ENCODE data around the gene GUK1. TPM values are rescaled to one million over a fixed set of nuclear protein-coding genes. Genes with fewer than 3 reads are reported as not detected.

The GUK1 gene
- total and polyA plus RNA-seq, 2 of the 8 experiments (the other 6 are each of a cell fraction or from before 2014, with no cell fraction given): 68.5 to 183 TPM

GRCh38 chr1:228094432-228095016 lies 45.6 kb upstream of the GUK1 start:
- H4K91ac ChIP-seq (replicated peaks; ENCODE audit: insufficient read length, low read length): no peak overlapping the region
- H3K14ac ChIP-seq (ENCODE audit: insufficient read length): no peak overlapping the region
- no peak overlapping the region for H3K23ac ChIP-seq (ENCODE audit: insufficient read length)
- no peak overlapping the region for H2BK5ac ChIP-seq (ENCODE audit: low read depth, low read length)
- H2BK120ac ChIP-seq (replicated peaks; ENCODE audit: low read depth, low read length): no peak overlapping the region
- no peak for FAIRE-seq
- peaks cover 11 to 25% (median 16%) of the 10 kb centered on the region in 4 experiments; a peak in 7 of 8 replicates for H3K36me3 ChIP-seq (ENCODE audit: control insufficient read depth in 2 of 4, insufficient read depth in 4 of 4, low read length in 3 of 4)
- H4K20me1 ChIP-seq (replicated peaks in 1 of 2; ENCODE audit: control insufficient read depth in 1 of 2, insufficient read depth in 2 of 2, low read length in 2 of 2): peaks cover 39 to 72% of the 10 kb centered on the region in 2 experiments
- H3K23me2 ChIP-seq (ENCODE audit: low read depth, low read length): no peaks in the 10 kb centered on the region
- no peak for DNase-seq (ENCODE audit: low read depth in 1 of 2, low spot score in 2 of 2)
- H3K4me1 ChIP-seq (replicated peaks in 1 of 4; ENCODE audit: control insufficient read depth in 3 of 4, insufficient read depth in 4 of 4, low read length in 3 of 4): no peaks in the 10 kb centered on the region; a peak in 2 of 7 replicates
- no peak overlapping the region for H2BK15ac ChIP-seq (ENCODE audit: low read length)
- H3K79me1 ChIP-seq (ENCODE audit: low read depth, low read length): peaks cover 53% of the 10 kb centered on the region
- no peak overlapping the region for H3K27ac ChIP-seq (ENCODE audit: low read depth, low read length)
- no peak overlapping the region for H3K9ac ChIP-seq (replicated peaks in 1 of 4; ENCODE audit: extremely low read depth in 1 of 4, low read depth in 3 of 4, low read length in 3 of 4)
- H3K4me2 ChIP-seq (ENCODE audit: insufficient read depth in 1 of 2, low read depth in 2 of 2, low read length in 2 of 2): no peak overlapping the region
- no peak overlapping the region for H4K5ac ChIP-seq (ENCODE audit: insufficient read length, low read depth, low read length)
- H3K4me3 ChIP-seq (ENCODE audit: extremely low read depth in 1 of 4, insufficient read depth in 2 of 4, low read depth in 3 of 4, low read length in 4 of 4): no peak overlapping the region
- no peak overlapping the region for H3K4ac ChIP-seq (replicated peaks; ENCODE audit: insufficient read length, low read depth, low read length)
- POLR2A ChIA-PET (ENCODE audit: partially characterized antibody): interaction anchor here (1.1 kb wide), 1 partner anchor 15 kb away, joined by 3 read pairs; no protein-coding TSS in a partner anchor
- no peaks in the 10 kb centered on the region for H3K27me3 ChIP-seq (replicated peaks in 1 of 4; ENCODE audit: control insufficient read depth in 3 of 4, extremely low read depth in 1 of 4, insufficient read depth in 3 of 4, low read length in 3 of 4)
- no peak overlapping the region for H3K56ac ChIP-seq (replicated peaks; ENCODE audit: insufficient read length, low read depth, low read length)
- no peak overlapping the region for H2AK5ac ChIP-seq (ENCODE audit: low read depth, low read length)
- no peak overlapping the region for H2BK20ac ChIP-seq (ENCODE audit: low read length)
- CTCF ChIA-PET (ENCODE audit: partially characterized antibody): interaction anchor here (0.5 to 2.0 kb wide), 3 partner anchors 84 to 91 kb away, joined by 4 to 5 read pairs (median 5); no protein-coding TSS in a partner anchor
- no peak overlapping the region for H2BK12ac ChIP-seq (ENCODE audit: low read depth, low read length)
- H3K18ac ChIP-seq (ENCODE audit: extremely low read depth, low read length): no peak overlapping the region
- WGBS, 2 experiments (ENCODE audit: extremely low coverage in 1 of 2, insufficient coverage in 1 of 2, insufficient read length in 1 of 2, insufficient replicate concordance in 2 of 2, low coverage in 1 of 2, low lambda C conversion rate in 2 of 2, missing lambda C conversion rate in 1 of 2): 84% methylated on average over 13 of the region's 13 CpGs; no CpG with 5 or more reads in 1 of the 2 experiments
- H3K9me3 ChIP-seq (ENCODE audit: insufficient read depth in 2 of 2, low read depth in 1 of 2, low read length in 1 of 2): peaks cover 3 to 5% of the 10 kb centered on the region in 2 experiments; a peak in 3 of 4 replicates
- H3K79me2 ChIP-seq (ENCODE audit: control insufficient read depth in 1 of 2, insufficient read depth in 2 of 2, low read length in 2 of 2): peaks cover 45 to 77% of the 10 kb centered on the region in 2 experiments
- H4K8ac ChIP-seq (ENCODE audit: extremely low read depth, insufficient read depth, low read length): no peak overlapping the region
- H2AFZ ChIP-seq (ENCODE audit: low read length): no peak overlapping the region
- TF ChIP-seq EGR1 (IDR thresholded peaks at IDR 0.05; ENCODE audit: borderline replicate concordance, low read depth, low read length): no peak
- no peak for TF ChIP-seq KDM4A (IDR thresholded peaks at IDR 0.05; ENCODE audit: low read depth, low read length, severe bottlenecking)
- TF ChIP-seq KDM5A (IDR thresholded peaks at IDR 0.05; ENCODE audit: low read length): no peak
- TF ChIP-seq GTF2F1 (IDR thresholded peaks at IDR 0.05; ENCODE audit: borderline replicate concordance, low read depth, low read length): no peak
- TF ChIP-seq, protein P1, sequence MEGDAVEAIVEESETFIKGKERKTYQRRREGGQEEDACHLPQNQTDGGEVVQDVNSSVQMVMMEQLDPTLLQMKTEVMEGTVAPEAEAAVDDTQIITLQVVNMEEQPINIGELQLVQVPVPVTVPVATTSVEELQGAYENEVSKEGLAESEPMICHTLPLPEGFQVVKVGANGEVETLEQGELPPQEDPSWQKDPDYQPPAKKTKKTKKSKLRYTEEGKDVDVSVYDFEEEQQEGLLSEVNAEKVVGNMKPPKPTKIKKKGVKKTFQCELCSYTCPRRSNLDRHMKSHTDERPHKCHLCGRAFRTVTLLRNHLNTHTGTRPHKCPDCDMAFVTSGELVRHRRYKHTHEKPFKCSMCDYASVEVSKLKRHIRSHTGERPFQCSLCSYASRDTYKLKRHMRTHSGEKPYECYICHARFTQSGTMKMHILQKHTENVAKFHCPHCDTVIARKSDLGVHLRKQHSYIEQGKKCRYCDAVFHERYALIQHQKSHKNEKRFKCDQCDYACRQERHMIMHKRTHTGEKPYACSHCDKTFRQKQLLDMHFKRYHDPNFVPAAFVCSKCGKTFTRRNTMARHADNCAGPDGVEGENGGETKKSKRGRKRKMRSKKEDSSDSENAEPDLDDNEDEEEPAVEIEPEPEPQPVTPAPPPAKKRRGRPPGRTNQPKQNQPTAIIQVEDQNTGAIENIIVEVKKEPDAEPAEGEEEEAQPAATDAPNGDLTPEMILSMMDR (IDR thresholded peaks at IDR 0.05; ENCODE audit: control extremely low read depth in 1 of 3, insufficient read depth in 1 of 3, low read depth in 1 of 3, low read length in 3 of 3): no peak
- no peak for TF ChIP-seq SP4 (IDR thresholded peaks at IDR 0.05; ENCODE audit: low read length)
- no peak for TF ChIP-seq NANOG (IDR thresholded peaks at IDR 0.05; ENCODE audit: insufficient read depth, low read depth, low read length, poor library complexity, severe bottlenecking)
- no peak for TF ChIP-seq PHF8 (conservative IDR thresholded peaks at IDR 0.05; ENCODE audit: low read depth, low read length)
- no peak for TF ChIP-seq TCF12 (IDR thresholded peaks at IDR 0.05; ENCODE audit: low read depth, low read length)
- no peak for TF ChIP-seq JUND (IDR thresholded peaks at IDR 0.05; ENCODE audit: low read length)
